HepG2 (cell line): ENCODE measurements around the gene TGM1. TPM values are rescaled to one million over a fixed set of nuclear protein-coding genes. Genes with fewer than 3 reads are reported as not detected.

Experiments used
- ATAC-seq: fragments of 200-7000 bp; cut with Tn5 transposase; 3 replicates; pipeline ENCODE4 v1.9.1; 2020; ENCODE audit warnings: mild to moderate bottlenecking, moderate library complexity
- BruUV-seq: library from RNA; stranded (reverse); fragments of 400-500 nt; replicated peaks from 2 replicates; lab custom pipeline; 2021; lab: Mats Ljungman, UMichigan
- CTCF ChIA-PET: fragments of 300-600 bp; formaldehyde crosslinking; extraction: SDS; loops from one replicate; lab custom pipeline; 2021; ENCODE audit warnings: low total read pairs, inconsistent platforms, low intra/inter-chr PET ratio; lab: Yijun Ruan, JAX
- POLR2A ChIA-PET: fragments of 350-600 bp; sonication (Branson Sonifier 250); formaldehyde crosslinking; loops from one replicate; lab custom pipeline; 2020; ENCODE audit warnings: antibody characterized with exemption, inconsistent platforms; lab: Yijun Ruan, JAX
- DNase-seq: peaks from one replicate; pipeline ENCODE4 v3.0.0-alpha.2; 2015; ENCODE audit warnings: low spot score
- FAIRE-seq: peaks from 3 replicates; lab custom pipeline; 2011; peaks lifted over from hg19 to GRCh38; lab: Jason Lieb, UNC
- H2AFZ ChIP-seq: one replicate; pipeline ENCODE4 v1.6.1; 2011; ENCODE audit warnings: low read length, inconsistent platforms
- H3K27ac ChIP-seq: fragments of 300-600 bp; 3 replicates; pipeline ENCODE4 v1.8.0; 2011; ENCODE audit warnings: mixed run types, mild to moderate bottlenecking, mixed read lengths, low read length, inconsistent platforms; ENCODE audit not compliant: insufficient read depth; ENCODE audit errors: extremely low read length
- H3K27me3 ChIP-seq, 2 experiments: fragments of 200-600 bp in 1 of 2; 2 replicates in 1 of 2; 3 replicates in 1 of 2; pipeline versions ENCODE4 v1.6.0 to v1.8.0; 2011; ENCODE audit warnings: low read length in 2 of 2, mild to moderate bottlenecking in 2 of 2, moderate library complexity in 2 of 2, inconsistent platforms in 1 of 2; ENCODE audit not compliant: insufficient read depth in 2 of 2, control insufficient read depth in 1 of 2
- H3K36me3 ChIP-seq, 2 experiments: fragments of 200-600 bp in 1 of 2; replicated peaks in 1 of 2; 2 replicates in 1 of 2; 3 replicates in 1 of 2; pipeline versions ENCODE4 v1.5.1 to v1.8.0; 2011; ENCODE audit warnings: low read length in 2 of 2, inconsistent platforms in 1 of 2; ENCODE audit not compliant: insufficient read depth in 2 of 2, control insufficient read depth in 1 of 2
- H3K4me1 ChIP-seq: 2 replicates; pipeline ENCODE4 v1.5.1; 2012; ENCODE audit warnings: low read length, inconsistent platforms; ENCODE audit not compliant: insufficient read depth
- H3K4me2 ChIP-seq: 2 replicates; pipeline ENCODE4 v1.6.0; 2011; ENCODE audit warnings: low read depth, low read length, inconsistent platforms
- H3K4me3 ChIP-seq, 3 experiments: fragments of 200-600 bp in 1 of 3; sonication (generic), shearing (Covaris generic) in 1 of 3; replicated peaks in 1 of 3; 2 replicates each; pipeline ENCODE4 v1.5.1; 2011 to 2016; ENCODE audit warnings: low read length in 3 of 3, inconsistent platforms in 2 of 3, low read depth in 2 of 3, mild to moderate bottlenecking in 2 of 3, control low read depth in 1 of 3, mixed read lengths in 1 of 3; ENCODE audit not compliant: insufficient read depth in 1 of 3
- H3K79me2 ChIP-seq: one replicate; pipeline ENCODE4 v1.6.1; 2011; ENCODE audit warnings: low read length, inconsistent platforms; ENCODE audit not compliant: insufficient read depth
- H3K9ac ChIP-seq: 2 replicates; pipeline ENCODE4 v1.6.0; 2011; ENCODE audit warnings: mild to moderate bottlenecking, low read depth, low read length, inconsistent platforms; ENCODE audit not compliant: insufficient read depth
- H3K9me3 ChIP-seq: 2 replicates; pipeline ENCODE4 v1.5.1; 2012; ENCODE audit warnings: mild to moderate bottlenecking, low read length
- H4K20me1 ChIP-seq: 2 replicates; pipeline ENCODE4 v1.6.0; 2011; ENCODE audit warnings: inconsistent platforms, mild to moderate bottlenecking, low read length, moderate library complexity; ENCODE audit not compliant: insufficient read depth
- DRAP1 ChIP-seq: IDR thresholded peaks from 2 replicates; pipeline ENCODE4 v1.6.1; 2016; ENCODE audit warnings: missing genetic modification reagents, missing compliant biosample characterization
- FOXC1 ChIP-seq: sonication (generic); formaldehyde crosslinking; IDR thresholded peaks from 2 replicates; pipeline ENCODE4 v1.8.0; 2022; ENCODE audit warnings: mild to moderate bottlenecking, missing genetic modification reagents, borderline replicate concordance
- ZKSCAN5 ChIP-seq: sonication (generic); formaldehyde crosslinking; IDR thresholded peaks from 2 replicates; pipeline ENCODE4 v1.5.1; 2020; ENCODE audit warnings: mild to moderate bottlenecking, missing genetic modification reagents
- ZNF564 ChIP-seq: sonication (generic); formaldehyde crosslinking; IDR thresholded peaks from 2 replicates; pipeline ENCODE4 v1.8.1; 2023; ENCODE audit warnings: mild to moderate bottlenecking, missing genetic modification reagents
- ZNF75D ChIP-seq: sonication (generic); formaldehyde crosslinking; IDR thresholded peaks from 2 replicates; pipeline ENCODE4 v1.8.1; 2023; ENCODE audit warnings: missing genetic modification reagents, mild to moderate bottlenecking, borderline replicate concordance
- WGBS: methylation state at CpG from one replicate; pipeline ENCODE4 v1.1.6; 2017; ENCODE audit warnings: low lambda C conversion rate; 5-methylcytosine and 5-hydroxymethylcytosine counted together
- in situ Hi-C: cut with HindIII; loops from 2 replicates; pipeline ENCODE4 v1.10.0; 2017; ENCODE audit warnings: low pct_unique_long_range_greater_than_20kb; ENCODE audit not compliant: extremely low pct_ligation_motif_present
- intact Hi-C: fragments of 100-400 bp; cut with micrococcal nuclease; formaldehyde crosslinking; loops from one replicate; pipeline ENCODE4 v1.10.0; 2022; ENCODE audit not compliant: unreplicated experiment
- polyA plus RNA-seq, 8 experiments: library from polyadenylated mRNA; depleted of rRNA in 3 of 8; stranded (reverse) in 7 of 8; unstranded in 1 of 8; fragments of >200 nt; fragmentation: Illumina TruSeq in 4 of 8; extraction: Trizol in 4 of 8; gene quantifications; 2 replicates each; pipeline versions ENCODE4 v1.2.1 to v1.2.3, GENCODE V29; 2011 to 2016; ENCODE audit warnings: low read depth in 4 of 8, missing spikeins in 1 of 8, mixed read lengths in 1 of 8; ENCODE audit not compliant: insufficient read depth in 1 of 8
- total RNA-seq, 5 experiments: library from RNA; depleted of rRNA; stranded (reverse); fragments of >200 nt; fragmentation: Illumina TruSeq; extraction: Trizol; gene quantifications; 2 replicates each; pipeline ENCODE4 v1.2.3, GENCODE V29; 2016; ENCODE audit warnings: low read depth in 1 of 5
- TF ChIP-seq, protein P1 (sequence below): sonication (generic); formaldehyde crosslinking; conservative IDR thresholded peaks from 2 replicates; pipeline ENCODE4 v1.5.0; 2020; ENCODE audit warnings: missing genetic modification reagents

The TGM1 gene
- total and polyA plus RNA-seq, 2 of the 13 experiments (the other 11 are each of a cell fraction or from before 2014, with no cell fraction given): 3.2 to 10.6 TPM

- no peak for TF ChIP-seq ZKSCAN5 (CRISPR knock-in tag)
- TF ChIP-seq, all 625 proteins: peak for 5
Measured at GRCh38 chr14:24282736-24283135, 19.8 kb upstream of the TGM1 start (continued).

GRCh38 chr14:24281636-24282035, 18.7 kb upstream of the TGM1 start:
- 92% methylated on average over 7 of the region's 7 CpGs for WGBS
- ATAC-seq: no peak
- H3K4me3 ChIP-seq: no peak overlapping the region
- no TSS peak for BruUV-seq
- POLR2A ChIA-PET: interaction anchor here (0.7 to 4.8 kb wide), 6 partner anchors 8 to 39 kb away, joined by 3 to 27 read pairs (median 6); partner anchors contain the start of genes CIDEB, RABGGTA and TINF2
- no peaks in the 10 kb centered on the region for H3K4me1 ChIP-seq
- TF ChIP-seq DRAP1 (no peak), FOXC1 (CRISPR knock-in tag) (no peak), ZNF564 (CRISPR knock-in tag) (no peak), ZNF75D (CRISPR knock-in tag) (0 out of 2 replicates have a peak, but pooled peaks have one; percentile 28)
- TF ChIP-seq, protein P1, sequence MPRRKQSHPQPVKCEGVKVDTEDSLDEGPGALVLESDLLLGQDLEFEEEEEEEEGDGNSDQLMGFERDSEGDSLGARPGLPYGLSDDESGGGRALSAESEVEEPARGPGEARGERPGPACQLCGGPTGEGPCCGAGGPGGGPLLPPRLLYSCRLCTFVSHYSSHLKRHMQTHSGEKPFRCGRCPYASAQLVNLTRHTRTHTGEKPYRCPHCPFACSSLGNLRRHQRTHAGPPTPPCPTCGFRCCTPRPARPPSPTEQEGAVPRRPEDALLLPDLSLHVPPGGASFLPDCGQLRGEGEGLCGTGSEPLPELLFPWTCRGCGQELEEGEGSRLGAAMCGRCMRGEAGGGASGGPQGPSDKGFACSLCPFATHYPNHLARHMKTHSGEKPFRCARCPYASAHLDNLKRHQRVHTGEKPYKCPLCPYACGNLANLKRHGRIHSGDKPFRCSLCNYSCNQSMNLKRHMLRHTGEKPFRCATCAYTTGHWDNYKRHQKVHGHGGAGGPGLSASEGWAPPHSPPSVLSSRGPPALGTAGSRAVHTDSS (CRISPR knock-in tag): no peak
- TF ChIP-seq, all 625 proteins: peak for 1
- FAIRE-seq: no peak
- CTCF ChIA-PET: no interaction called here
- H3K9ac ChIP-seq: no peak overlapping the region
- in situ Hi-C loops: no loop called here
- no peak overlapping the region for H2AFZ ChIP-seq
- H3K36me3 ChIP-seq: no peaks in the 10 kb centered on the region
- intact Hi-C loops: no loop called here
- no peaks in the 10 kb centered on the region for H4K20me1 ChIP-seq
- no peak overlapping the region for H3K27ac ChIP-seq
- no peaks in the 10 kb centered on the region for H3K79me2 ChIP-seq
- no peak overlapping the region for H3K4me2 ChIP-seq
- H3K27me3 ChIP-seq: no peaks in the 10 kb centered on the region
- no peaks in the 10 kb centered on the region for H3K9me3 ChIP-seq
- no peak for DNase-seq
